SU-DHL-6 (cell line): ENCODE results near the gene HINFP.

ENCODE experiments used
- EZH2phosphoT487 ChIP-seq: fragments of 200-600 bp; sonication (generic), shearing (Covaris generic); conservative IDR thresholded peaks from 2 replicates; pipeline ENCODE4 v1.6.1; 2018; ENCODE audit warnings: mild to moderate bottlenecking, antibody characterized with exemption, low read length, moderate library complexity, mixed read lengths
- TF ChIP-seq, protein P1 (sequence below): fragments of 200-600 bp; sonication (generic); IDR thresholded peaks from one replicate; pipeline ENCODE4 v1.5.1; 2017; ENCODE audit warnings: antibody characterized with exemption, mild to moderate bottlenecking, low read length, moderate library complexity; ENCODE audit not compliant: insufficient read depth, poor library complexity, severe bottlenecking

DNA sequence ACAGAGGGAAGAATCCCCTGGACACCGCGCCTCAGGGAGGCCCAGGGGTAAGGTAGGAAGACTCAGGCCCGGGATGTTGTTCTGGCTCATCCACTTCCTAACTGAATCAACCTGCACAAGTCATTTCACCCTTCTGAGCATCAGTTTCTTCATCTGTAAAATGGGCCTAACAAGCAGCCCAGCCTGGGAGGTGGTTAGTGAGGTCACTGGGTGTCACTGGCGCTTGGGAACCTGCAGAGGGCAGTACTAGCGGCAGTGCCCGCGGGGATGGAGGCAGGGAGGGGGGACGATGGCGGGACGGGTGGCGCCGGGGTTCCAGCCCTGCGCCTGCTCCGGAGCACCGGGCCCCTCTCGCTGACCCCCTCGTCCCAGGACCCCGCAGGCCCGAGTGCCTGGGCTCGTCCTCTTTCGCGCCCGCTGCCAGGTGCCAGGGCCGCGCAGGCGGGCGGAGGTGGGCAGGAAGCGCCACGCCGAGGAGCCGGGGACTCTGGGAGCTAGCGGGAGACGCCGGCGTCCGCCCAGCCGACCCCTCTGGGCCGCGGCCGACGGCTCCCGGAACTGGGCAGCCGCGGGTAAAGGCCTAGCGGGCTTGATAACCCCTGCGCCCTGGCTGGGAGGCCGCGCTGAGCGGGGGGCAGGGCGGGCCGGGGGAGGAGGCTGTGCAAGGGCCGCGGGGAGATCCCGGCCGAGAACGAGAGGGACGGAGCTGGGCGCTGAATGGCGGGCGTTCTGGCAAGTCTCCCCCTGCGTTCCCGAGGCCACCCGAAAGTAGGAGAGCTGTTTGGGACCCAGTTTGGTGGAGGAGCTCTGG is 47.3 kb downstream of the HINFP start, which contains the start of gene NLRX1:
- TF ChIP-seq, protein P1, sequence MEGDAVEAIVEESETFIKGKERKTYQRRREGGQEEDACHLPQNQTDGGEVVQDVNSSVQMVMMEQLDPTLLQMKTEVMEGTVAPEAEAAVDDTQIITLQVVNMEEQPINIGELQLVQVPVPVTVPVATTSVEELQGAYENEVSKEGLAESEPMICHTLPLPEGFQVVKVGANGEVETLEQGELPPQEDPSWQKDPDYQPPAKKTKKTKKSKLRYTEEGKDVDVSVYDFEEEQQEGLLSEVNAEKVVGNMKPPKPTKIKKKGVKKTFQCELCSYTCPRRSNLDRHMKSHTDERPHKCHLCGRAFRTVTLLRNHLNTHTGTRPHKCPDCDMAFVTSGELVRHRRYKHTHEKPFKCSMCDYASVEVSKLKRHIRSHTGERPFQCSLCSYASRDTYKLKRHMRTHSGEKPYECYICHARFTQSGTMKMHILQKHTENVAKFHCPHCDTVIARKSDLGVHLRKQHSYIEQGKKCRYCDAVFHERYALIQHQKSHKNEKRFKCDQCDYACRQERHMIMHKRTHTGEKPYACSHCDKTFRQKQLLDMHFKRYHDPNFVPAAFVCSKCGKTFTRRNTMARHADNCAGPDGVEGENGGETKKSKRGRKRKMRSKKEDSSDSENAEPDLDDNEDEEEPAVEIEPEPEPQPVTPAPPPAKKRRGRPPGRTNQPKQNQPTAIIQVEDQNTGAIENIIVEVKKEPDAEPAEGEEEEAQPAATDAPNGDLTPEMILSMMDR: peak; percentile 83
- no peak for TF ChIP-seq EZH2phosphoT487
